HepG2 (cell line): ENCODE data around the gene CSK. TPM values are rescaled to one million over a fixed set of nuclear protein-coding genes. Genes with fewer than 3 reads are reported as not detected.
A peak's percentile ranks its signal among the peaks of the same experiment; 100 is the strongest.

Source experiments
- FOXA1 ChIP-seq, 2 experiments: fragments of 450-650 bp in 1 of 2; sonication (generic) in 1 of 2; formaldehyde crosslinking in 1 of 2; IDR thresholded peaks; 2 replicates each; pipeline versions ENCODE4 v1.4.0 to v1.6.1; 2016 to 2020; ENCODE audit warnings: missing genetic modification reagents in 1 of 2
- FOXC1 ChIP-seq: sonication (generic); formaldehyde crosslinking; IDR thresholded peaks from 2 replicates; pipeline ENCODE4 v1.8.0; 2022; ENCODE audit warnings: mild to moderate bottlenecking, missing genetic modification reagents, borderline replicate concordance
- HDAC1 ChIP-seq: sonication (generic); formaldehyde crosslinking; IDR thresholded peaks from 2 replicates; pipeline ENCODE4 v1.5.1; 2020; ENCODE audit warnings: mild to moderate bottlenecking, missing genetic modification reagents
- KAT7 ChIP-seq: IDR thresholded peaks from 2 replicates; pipeline ENCODE4 v1.6.1; 2018; ENCODE audit warnings: borderline replicate concordance, missing compliant biosample characterization
- MLLT10 ChIP-seq: sonication (generic); formaldehyde crosslinking; IDR thresholded peaks from 2 replicates; pipeline ENCODE4 v1.4.0; 2020; ENCODE audit warnings: missing genetic modification reagents
- POLR2A ChIP-seq, 2 experiments: IDR thresholded peaks; 2 replicates each; pipeline ENCODE4 v1.6.1; 2011; ENCODE audit warnings: low read depth in 2 of 2, low read length in 2 of 2, mild to moderate bottlenecking in 1 of 2, moderate library complexity in 1 of 2; ENCODE audit not compliant: insufficient read depth in 1 of 2
- THAP9 ChIP-seq: sonication (generic); formaldehyde crosslinking; IDR thresholded peaks from 2 replicates; pipeline ENCODE4; 2020; ENCODE audit warnings: missing genetic modification reagents, mild to moderate bottlenecking, borderline replicate concordance
- UBTF ChIP-seq: sonication (generic); formaldehyde crosslinking; IDR thresholded peaks from 2 replicates; pipeline ENCODE4 v1.4.0; 2020; ENCODE audit warnings: mild to moderate bottlenecking, missing genetic modification reagents
- ZBTB40 ChIP-seq, 2 experiments: fragments of 450-650 bp in 1 of 2; sonication (generic) in 1 of 2; formaldehyde crosslinking in 1 of 2; IDR thresholded peaks; 2 replicates each; pipeline versions ENCODE4 v1.6.1 to v1.8.0; 2016 to 2022; ENCODE audit warnings: antibody characterized with exemption in 1 of 2, mild to moderate bottlenecking in 1 of 2, missing genetic modification reagents in 1 of 2
- ZFP91 ChIP-seq: sonication (generic); formaldehyde crosslinking; IDR thresholded peaks from 2 replicates; pipeline ENCODE4 v1.9.0; 2022; ENCODE audit warnings: missing genetic modification reagents, mild to moderate bottlenecking, borderline replicate concordance
- ZNF24 ChIP-seq: fragments of 450-650 bp; IDR thresholded peaks from 2 replicates; pipeline ENCODE4 v1.6.1; 2017; ENCODE audit warnings: antibody characterized with exemption, mild to moderate bottlenecking
- polyA plus RNA-seq, 8 experiments: library from polyadenylated mRNA; depleted of rRNA in 3 of 8; stranded (reverse) in 7 of 8; unstranded in 1 of 8; fragments of >200 nt; fragmentation: Illumina TruSeq in 4 of 8; extraction: Trizol in 4 of 8; gene quantifications; 2 replicates each; pipeline versions ENCODE4 v1.2.1 to v1.2.3, GENCODE V29; 2011 to 2016; ENCODE audit warnings: low read depth in 4 of 8, missing spikeins in 1 of 8, mixed read lengths in 1 of 8; ENCODE audit not compliant: insufficient read depth in 1 of 8
- total RNA-seq, 5 experiments: library from RNA; depleted of rRNA; stranded (reverse); fragments of >200 nt; fragmentation: Illumina TruSeq; extraction: Trizol; gene quantifications; 2 replicates each; pipeline ENCODE4 v1.2.3, GENCODE V29; 2016; ENCODE audit warnings: low read depth in 1 of 5

CSK gene
- total and polyA plus RNA-seq, 2 of the 13 experiments (the other 11 are each of a cell fraction or from before 2014, with no cell fraction given) = 12.5 to 21.3 TPM

GRCh38 chr15:74781431-74782258, at the start of gene CSK (continued):
- TF ChIP-seq ZFP91 (CRISPR knock-in tag) (0 out of 2 replicates have a peak, but pooled peaks have one; percentile 24), THAP9 (CRISPR knock-in tag) (peak; percentile 66; the same call in 1 of the 2 replicates), UBTF (CRISPR knock-in tag) (no peak), FOXC1 (CRISPR knock-in tag) (0 out of 2 replicates have a peak, but pooled peaks have one; percentile 44), HDAC1 (CRISPR knock-in tag) (peak; percentile 34; the same call in 1 of the 2 replicates), FOXA1 (IDR thresholded peaks at IDR 0.05) (no peak), FOXA1 (CRISPR knock-in tag; IDR thresholded peaks at IDR 0.05) (no peak), ZNF24 (peak; percentile 93), MLLT10 (CRISPR knock-in tag) (no peak), ZBTB40 (IDR thresholded peaks at IDR 0.05) (no peak), ZBTB40 (CRISPR knock-in tag; IDR thresholded peaks at IDR 0.05) (peak; percentile 9; the same call in 1 of the 2 replicates), POLR2A (IDR thresholded peaks at IDR 0.05; ENCODE audit: insufficient read depth in 1 of 2, low read depth in 2 of 2, low read length in 2 of 2) (peak in 1 of 2 experiments; percentile 62; a peak in 2 of 4 replicates), KAT7 (CRISPR knock-in tag) (no peak)
